Endothelial cell of umbilical vein (primary cell): ENCODE results near the gene NAXE.

Source experiments
- MAX ChIP-seq: IDR thresholded peaks from 2 replicates; pipeline ENCODE4 v1.6.1; 2011; ENCODE audit not compliant: insufficient read depth, insufficient read length
- POLR2A ChIP-seq: IDR thresholded peaks from 2 replicates; pipeline ENCODE4 v1.6.1; 2012; ENCODE audit warnings: low read depth, mild to moderate bottlenecking, control low read depth, low read length
- POLR2AphosphoS5 ChIP-seq: IDR thresholded peaks from 2 replicates; pipeline ENCODE4 v1.6.1; 2012; ENCODE audit warnings: low read depth, mild to moderate bottlenecking, control low read depth, low read length, moderate library complexity; ENCODE audit not compliant: insufficient read depth
- TF ChIP-seq, protein P1 (sequence below), 2 donors: IDR thresholded peaks; 1 replicate in 1 of 2; 2 replicates in 1 of 2; pipeline ENCODE4 v1.5.1; 2011; ENCODE audit warnings: low read length in 2 of 2, mild to moderate bottlenecking in 2 of 2, moderate library complexity in 2 of 2, control low read depth in 1 of 2, inconsistent platforms in 1 of 2, low read depth in 1 of 2; ENCODE audit not compliant: insufficient read depth in 1 of 2; ENCODE audit errors: extremely low read depth in 1 of 2

DNA sequence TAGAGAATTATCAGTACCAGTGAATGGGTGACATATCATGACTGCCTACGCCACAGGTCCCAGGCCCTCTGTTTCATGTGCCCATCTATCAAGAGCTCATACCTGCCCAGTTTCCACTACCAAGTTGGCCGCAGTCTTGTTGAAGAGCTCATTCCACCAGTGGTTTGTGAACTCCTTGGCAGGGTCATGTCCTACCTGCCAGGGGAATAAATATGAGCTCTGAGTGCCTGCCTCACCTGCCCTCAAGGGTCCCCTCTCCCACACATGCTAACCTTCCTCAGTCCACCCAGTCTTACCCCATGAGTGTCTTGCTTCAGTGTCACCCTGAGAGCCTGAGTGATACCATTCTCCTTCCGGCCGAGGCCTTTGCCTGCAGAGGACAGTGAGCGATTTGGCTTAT, 6.5 kb downstream of the NAXE start:
- TF ChIP-seq POLR2AphosphoS5 (no peak), POLR2A (peak; percentile 42), MAX (no peak)
- TF ChIP-seq, protein P1, sequence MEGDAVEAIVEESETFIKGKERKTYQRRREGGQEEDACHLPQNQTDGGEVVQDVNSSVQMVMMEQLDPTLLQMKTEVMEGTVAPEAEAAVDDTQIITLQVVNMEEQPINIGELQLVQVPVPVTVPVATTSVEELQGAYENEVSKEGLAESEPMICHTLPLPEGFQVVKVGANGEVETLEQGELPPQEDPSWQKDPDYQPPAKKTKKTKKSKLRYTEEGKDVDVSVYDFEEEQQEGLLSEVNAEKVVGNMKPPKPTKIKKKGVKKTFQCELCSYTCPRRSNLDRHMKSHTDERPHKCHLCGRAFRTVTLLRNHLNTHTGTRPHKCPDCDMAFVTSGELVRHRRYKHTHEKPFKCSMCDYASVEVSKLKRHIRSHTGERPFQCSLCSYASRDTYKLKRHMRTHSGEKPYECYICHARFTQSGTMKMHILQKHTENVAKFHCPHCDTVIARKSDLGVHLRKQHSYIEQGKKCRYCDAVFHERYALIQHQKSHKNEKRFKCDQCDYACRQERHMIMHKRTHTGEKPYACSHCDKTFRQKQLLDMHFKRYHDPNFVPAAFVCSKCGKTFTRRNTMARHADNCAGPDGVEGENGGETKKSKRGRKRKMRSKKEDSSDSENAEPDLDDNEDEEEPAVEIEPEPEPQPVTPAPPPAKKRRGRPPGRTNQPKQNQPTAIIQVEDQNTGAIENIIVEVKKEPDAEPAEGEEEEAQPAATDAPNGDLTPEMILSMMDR (IDR thresholded peaks at IDR 0.05; ENCODE audit: extremely low read depth in 1 of 2, insufficient read depth in 1 of 2, low read depth in 1 of 2, low read length in 2 of 2), result no peak
